Smooth muscle cell (in vitro differentiated cells): ENCODE data around the gene PRKG1. TPM values are rescaled to one million over a fixed set of nuclear protein-coding genes. Genes with fewer than 3 reads are reported as not detected.

Source experiments
- DNase-seq: peaks from one replicate; lab custom pipeline; 2025; ENCODE audit not compliant: unreplicated experiment; lab: John Stamatoyannopoulos, UW
- H2AFZ ChIP-seq: fragments of 200-600 bp; sonication (generic); 2 replicates; pipeline ENCODE4 v1.6.0; 2016; ENCODE audit warnings: antibody characterized with exemption, low read depth, mild to moderate bottlenecking
- H3F3A ChIP-seq: fragments of 200-600 bp; sonication (generic); 2 replicates; pipeline ENCODE4 v1.6.0; 2017; ENCODE audit warnings: antibody characterized with exemption, low read depth
- H3K27ac ChIP-seq: fragments of 200-600 bp; sonication (generic); 2 replicates; pipeline ENCODE4 v1.5.1; 2016; ENCODE audit warnings: low read depth, mild to moderate bottlenecking
- H3K27me3 ChIP-seq: fragments of 200-600 bp; sonication (generic); 2 replicates; pipeline ENCODE4 v1.6.1; 2016; ENCODE audit warnings: low read depth, mild to moderate bottlenecking
- H3K36me3 ChIP-seq: fragments of 200-600 bp; sonication (generic); 2 replicates; pipeline ENCODE4 v1.5.1; 2016; ENCODE audit warnings: low read depth
- H3K4me1 ChIP-seq: fragments of 200-600 bp; sonication (generic); 2 replicates; pipeline ENCODE4 v1.5.1; 2016; ENCODE audit warnings: low read depth
- H3K4me2 ChIP-seq: fragments of 200-600 bp; sonication (generic); 2 replicates; pipeline ENCODE4 v1.6.0; 2016; ENCODE audit warnings: mild to moderate bottlenecking
- H3K4me3 ChIP-seq: fragments of 200-600 bp; sonication (generic); 2 replicates; pipeline ENCODE4 v1.5.1; 2016; ENCODE audit warnings: mild to moderate bottlenecking
- H3K79me2 ChIP-seq: fragments of 200-600 bp; sonication (generic); 2 replicates; pipeline ENCODE4 v1.6.0; 2016; ENCODE audit warnings: low read depth, mild to moderate bottlenecking
- H3K9ac ChIP-seq: fragments of 200-600 bp; sonication (generic); 2 replicates; pipeline ENCODE4 v1.6.0; 2016; ENCODE audit warnings: low read depth
- H3K9me3 ChIP-seq: fragments of 200-600 bp; sonication (generic); replicated peaks from 2 replicates; pipeline ENCODE4 v1.5.1; 2016; ENCODE audit warnings: low read depth
- H4K20me1 ChIP-seq: fragments of 200-600 bp; sonication (generic); 2 replicates; pipeline ENCODE4 v1.6.0; 2016; ENCODE audit warnings: low read depth
- CTCF ChIP-seq: fragments of 200-600 bp; sonication (generic); IDR thresholded peaks from 2 replicates; pipeline ENCODE4 v1.5.1; 2017; ENCODE audit warnings: borderline replicate concordance, mild to moderate bottlenecking, antibody characterized with exemption; ENCODE audit not compliant: insufficient read depth, poor library complexity, severe bottlenecking
- WGBS: methylation state at CpG from one replicate; pipeline ENCODE4 v1.1.7; 2016; ENCODE audit warnings: low lambda C conversion rate; 5-methylcytosine and 5-hydroxymethylcytosine counted together
- polyA plus RNA-seq: library from polyadenylated mRNA; unstranded; fragments of >200 nt; fragmentation: Nextera tagmentation; extraction: Ambion mirVana; gene quantifications from 2 replicates; pipeline ENCODE4 v1.2.1, GENCODE V29; 2016
- total RNA-seq: library from RNA; depleted of rRNA; stranded (reverse); fragments of >200 nt; gene quantifications from 2 replicates; pipeline ENCODE4 v1.2.3, GENCODE V29; 2014

PRKG1 gene
- total and polyA plus RNA-seq, 2 experiments from 2014 or later, result 7.2 to 13.4 TPM

- H3K4me3 ChIP-seq, result no peak overlapping the region
- H3K27me3 ChIP-seq, result no peaks in the 10 kb centered on the region
- H3F3A ChIP-seq, result no peaks in the 10 kb centered on the region
- no peak for DNase-seq
- H3K36me3 ChIP-seq, result no peaks in the 10 kb centered on the region
- TF ChIP-seq CTCF, result no peak
- 82% methylated on average over 6 of the region's 6 CpGs for WGBS
- no peaks in the 10 kb centered on the region for H3K4me1 ChIP-seq
- no peaks in the 10 kb centered on the region for H4K20me1 ChIP-seq
- H3K9me3 ChIP-seq, result no peaks in the 10 kb centered on the region
- no peak overlapping the region for H3K27ac ChIP-seq
- no peak overlapping the region for H3K4me2 ChIP-seq
- no peak overlapping the region for H2AFZ ChIP-seq
- no peaks in the 10 kb centered on the region for H3K79me2 ChIP-seq
- no peak overlapping the region for H3K9ac ChIP-seq
Measured at GRCh38 chr10:52066383-52066782, 992.1 kb downstream of the PRKG1 start.

GRCh38 chr10:52068485-52068884 is 994.2 kb downstream of the PRKG1 start:
- Histone ChIP-seq H4K20me1 (no peaks in the 10 kb centered on the region), H2AFZ (no peak overlapping the region), H3K4me2 (no peak overlapping the region), H3K27ac (no peak overlapping the region), H3K9me3 (no peaks in the 10 kb centered on the region), H3K4me1 (no peaks in the 10 kb centered on the region), H3K9ac (no peak overlapping the region), H3F3A (no peaks in the 10 kb centered on the region), H3K36me3 (no peaks in the 10 kb centered on the region), H3K4me3 (no peak overlapping the region), H3K27me3 (no peaks in the 10 kb centered on the region), H3K79me2 (no peaks in the 10 kb centered on the region)
- no peak for TF ChIP-seq CTCF
- WGBS, result 100% methylated on average over 1 of the region's 1 CpG
- no peak for DNase-seq

- H3K9me3 ChIP-seq, result no peaks in the 10 kb centered on the region
- H3K4me1 ChIP-seq, result no peaks in the 10 kb centered on the region
- no peak overlapping the region for H3K9ac ChIP-seq
- DNase-seq, result no peak
- no peak overlapping the region for H3K4me2 ChIP-seq
- TF ChIP-seq CTCF, result no peak
- no peak overlapping the region for H3K27ac ChIP-seq
- H3K36me3 ChIP-seq, result no peaks in the 10 kb centered on the region
- H2AFZ ChIP-seq, result no peak overlapping the region
- H3K4me3 ChIP-seq, result no peak overlapping the region
- H3K79me2 ChIP-seq, result no peaks in the 10 kb centered on the region
- no peaks in the 10 kb centered on the region for H3F3A ChIP-seq
- H4K20me1 ChIP-seq, result no peaks in the 10 kb centered on the region
- WGBS, result 86% methylated on average over 7 of the region's 7 CpGs
- no peaks in the 10 kb centered on the region for H3K27me3 ChIP-seq
Measured at GRCh38 chr10:52071814-52072213, 997.5 kb downstream of the PRKG1 start.

- Histone ChIP-seq H4K20me1 (no peaks in the 10 kb centered on the region), H3K9me3 (no peaks in the 10 kb centered on the region), H3F3A (no peaks in the 10 kb centered on the region), H3K79me2 (no peaks in the 10 kb centered on the region), H3K4me1 (no peaks in the 10 kb centered on the region), H3K4me2 (no peak overlapping the region), H3K4me3 (no peak overlapping the region), H2AFZ (no peak overlapping the region), H3K9ac (no peak overlapping the region), H3K27ac (no peak overlapping the region), H3K36me3 (no peaks in the 10 kb centered on the region), H3K27me3 (no peaks in the 10 kb centered on the region)
- DNase-seq, result no peak
- WGBS, result 97% methylated on average over 3 of the region's 3 CpGs
- TF ChIP-seq CTCF, result no peak
Measured at GRCh38 chr10:52074505-52075026, 1000.3 kb downstream of the PRKG1 start.
